T-helper 1 cell treated with Interleukin-12 subunit alpha and Interleukin-12 subunit beta and Interleukin-4 antibody, amounts not matched to agents 30 ng/mL and 1 ng/mL, for 36 hours (primary cell): ENCODE data around the gene SIX1. TPM values are rescaled to one million over a fixed set of nuclear protein-coding genes. Genes with fewer than 3 reads are reported as not detected.

Source experiments
- intact Hi-C: fragments of 100-400 bp; cut with micrococcal nuclease; formaldehyde crosslinking; loops from one replicate; pipeline ENCODE4 v1.15.1; 2024
- total RNA-seq: library from RNA; stranded (reverse); gene quantifications from 2 replicates; pipeline ENCODE4 v1.2.3, GENCODE V29; 2022

Gene SIX1
- total RNA-seq, 1 donor from 2014 or later, result 1.2 TPM

DNA sequence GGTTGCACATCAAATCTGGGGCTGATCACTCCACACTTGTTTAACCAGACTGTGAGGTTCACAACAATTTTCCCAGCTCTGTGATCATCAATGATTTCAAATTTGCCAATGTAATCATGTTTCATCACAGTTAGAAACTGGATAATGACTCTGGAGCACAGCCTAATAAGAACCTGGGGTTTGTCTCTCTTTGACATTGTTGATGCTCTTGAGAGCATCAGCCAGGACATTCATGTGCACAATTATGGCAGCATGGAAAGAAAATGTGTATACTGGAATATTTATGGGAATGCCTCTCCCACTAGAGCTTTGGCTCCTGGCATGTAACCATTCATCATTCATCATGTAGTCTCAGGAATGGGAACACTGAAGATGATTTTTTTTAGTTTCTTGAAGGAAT lies 47.0 kb downstream of the SIX1 start:
- intact Hi-C loops, result no loop called here

DNA sequence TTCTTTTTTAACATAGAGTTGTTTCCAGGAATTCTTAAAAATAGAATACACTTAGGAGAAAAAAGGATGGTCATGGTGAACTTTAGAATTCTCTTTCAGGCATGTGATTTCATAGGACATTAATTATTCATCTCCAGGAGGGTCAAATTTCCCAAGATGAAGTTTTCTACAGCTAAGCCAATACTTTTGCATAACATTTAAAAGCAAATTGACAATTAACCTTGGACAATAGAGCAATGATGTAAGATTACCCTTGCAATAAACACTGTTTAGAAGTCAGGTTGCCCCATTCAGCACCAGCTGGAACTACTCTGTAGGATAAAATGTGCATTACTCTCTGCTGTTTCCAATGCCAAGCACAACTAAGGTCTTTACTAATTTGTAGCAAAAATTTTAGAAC lies 49.5 kb downstream of the SIX1 start:
- intact Hi-C loops, result no loop called here

DNA sequence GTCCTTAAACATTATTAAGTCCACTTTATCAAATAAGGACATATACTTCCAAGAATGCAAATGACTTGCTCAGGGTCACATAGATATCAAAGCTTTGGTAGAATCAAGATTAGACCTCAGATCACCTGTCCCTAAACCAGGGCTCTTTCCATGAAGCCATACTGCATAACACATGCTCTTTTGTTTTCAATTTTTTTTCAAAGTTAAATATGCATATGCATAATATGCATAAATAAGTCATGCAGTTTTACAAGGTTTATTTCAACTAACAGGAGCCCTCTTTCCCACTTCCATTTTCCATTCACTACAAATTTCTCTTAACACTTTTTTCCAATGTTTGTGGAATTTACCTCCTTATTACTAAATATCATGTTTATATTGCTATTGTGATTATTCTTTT lies 53.1 kb downstream of the SIX1 start:
- intact Hi-C loops, result no loop called here

DNA sequence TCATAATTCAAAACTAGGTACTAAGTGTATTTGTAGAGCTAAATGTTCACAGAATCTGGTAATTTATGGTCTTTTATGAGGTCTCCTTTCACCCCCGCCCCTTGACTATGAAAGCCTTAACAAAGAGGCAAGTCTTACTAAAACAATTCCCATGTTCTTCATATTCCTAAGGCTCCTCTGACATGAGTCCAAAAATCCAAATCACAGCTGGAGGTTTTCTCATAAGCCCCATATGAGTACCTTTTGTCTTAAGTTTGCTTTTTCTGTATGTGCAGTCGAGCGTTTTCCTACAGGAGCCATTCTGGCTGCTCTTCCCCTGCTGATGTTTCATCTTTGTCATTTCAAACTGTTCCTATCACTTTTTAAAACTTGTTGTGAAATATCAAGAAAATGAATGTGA lies 55.2 kb downstream of the SIX1 start:
- intact Hi-C loops, result no loop called here

Other genes starting within 250 kb of the SIX1 start
- gene C14orf39, start 163.4 kb downstream of the SIX1 start, total RNA-seq, result not detected in 2 replicates
- not detected in 2 replicates for gene SIX6, start 140.3 kb downstream of the SIX1 start, total RNA-seq
- gene SIX4, start 74.9 kb upstream of the SIX1 start, total RNA-seq, result 1.2 and 1.4 TPM in 2 replicates
- 41.7 and 45.2 TPM in 2 replicates for gene MNAT1, start 85.3 kb upstream of the SIX1 start, total RNA-seq